Activated CD4-positive, alpha-beta T cell treated with anti-CD3 and anti-CD28 coated beads for 36 hours (primary cell): Measurements from ENCODE around the gene HCK. TPM values are rescaled to one million over a fixed set of nuclear protein-coding genes. Genes with fewer than 3 reads are reported as not detected.
A peak's percentile ranks its signal among the peaks of the same experiment; 100 is the strongest.

Experiments
- ATAC-seq: fragments of 200-7000 bp; cut with Tn5 transposase; one replicate; pipeline ENCODE4 v1.10.0; 2021; ENCODE audit warnings: mild to moderate bottlenecking, moderate library complexity
- CTCF ChIA-PET: fragments of 350-600 bp; sonication (Branson Sonifier 250); formaldehyde crosslinking; loops from one replicate; lab custom pipeline; 2021; ENCODE audit warnings: antibody characterized with exemption; lab: Charles Lee
- POLR2A ChIA-PET: fragments of 350-600 bp; sonication (Branson Sonifier 250); formaldehyde crosslinking; loops from one replicate; lab custom pipeline; 2021; ENCODE audit warnings: antibody characterized with exemption, inconsistent platforms; lab: Charles Lee
- DNase-seq: peaks from one replicate; pipeline ENCODE4 v3.0.0-alpha.2; 2020
- H3K27ac Mint-ChIP-seq: one replicate; pipeline ENCODE4 v1.8.0; 2021; ENCODE audit warnings: mixed read lengths
- H3K27me3 Mint-ChIP-seq: one replicate; pipeline ENCODE4 v1.8.0; 2021; ENCODE audit warnings: mixed read lengths
- H3K36me3 Mint-ChIP-seq: one replicate; pipeline ENCODE4 v1.8.0; 2021; ENCODE audit warnings: low read depth, mixed read lengths
- H3K4me1 Mint-ChIP-seq: one replicate; pipeline ENCODE4 v1.8.0; 2021; ENCODE audit warnings: mixed read lengths
- H3K4me3 Mint-ChIP-seq: one replicate; pipeline ENCODE4 v1.8.0; 2021; ENCODE audit warnings: mild to moderate bottlenecking, moderate library complexity, mixed read lengths
- H3K9me3 Mint-ChIP-seq: one replicate; pipeline ENCODE4 v1.8.0; 2021; ENCODE audit warnings: low read depth, mixed read lengths
- intact Hi-C, 2 experiments: fragments of 100-400 bp; cut with DNase I in 1 of 2; cut with micrococcal nuclease in 1 of 2; formaldehyde crosslinking; loops; one replicate each; pipeline versions ENCODE4 v1.14.2 to v1.15.1; 2022 to 2024; cut with DNase I, micrococcal nuclease
- total RNA-seq, 2 experiments: library from RNA; stranded (reverse); gene quantifications; one replicate each; pipeline ENCODE4 v1.2.3, GENCODE V29; 2021

Gene HCK
- total RNA-seq: not detected

GRCh38 chr20:32052090-32052777, at the start of gene HCK:
TSS of gene HCK (plus strand) at chr20:32052242.
- Mint-ChIP-seq H3K9me3 (no peaks in the 10 kb centered on the region), H3K4me3 (peak within 1 kb of the TSS; percentile 59), H3K4me1 (peaks cover 13% of the 10 kb centered on the region), H3K36me3 (no peaks in the 10 kb centered on the region), H3K27ac (no peak within 1 kb of the TSS), H3K27me3 (peaks cover 47% of the 10 kb centered on the region)
- intact Hi-C loops: no loop called here
- peak; percentile 51 for ATAC-seq
- CTCF ChIA-PET: interaction anchor here (1.4 kb wide), 1 partner anchor 229 kb away, joined by 4 read pairs; no protein-coding TSS in a partner anchor
- peak; percentile 28 for DNase-seq
- POLR2A ChIA-PET: interaction anchor here (0.8 kb wide), 1 partner anchor 148 kb away, joined by 3 read pairs; no protein-coding TSS in a partner anchor

GRCh38 chr20:32003325-32003724, 48.7 kb upstream of the HCK start:
- no peaks in the 10 kb centered on the region for H3K36me3 Mint-ChIP-seq
- intact Hi-C loops: no loop called here
- no peak overlapping the region for H3K4me3 Mint-ChIP-seq
- peaks cover 1% of the 10 kb centered on the region for H3K27me3 Mint-ChIP-seq
- DNase-seq (no peak), ATAC-seq (no peak)
- CTCF ChIA-PET: no interaction called here
- H3K4me1 Mint-ChIP-seq: no peaks in the 10 kb centered on the region
- H3K27ac Mint-ChIP-seq: no peak overlapping the region
- H3K9me3 Mint-ChIP-seq: no peaks in the 10 kb centered on the region
- POLR2A ChIA-PET: no interaction called here

- DNase-seq (no peak), ATAC-seq (no peak)
- Mint-ChIP-seq H3K9me3 (no peaks in the 10 kb centered on the region), H3K27ac (no peak overlapping the region), H3K36me3 (no peaks in the 10 kb centered on the region), H3K4me1 (no peaks in the 10 kb centered on the region), H3K4me3 (no peak overlapping the region), H3K27me3 (peaks cover 3% of the 10 kb centered on the region)
- POLR2A ChIA-PET: no interaction called here
- intact Hi-C loops: no loop called here
- CTCF ChIA-PET: interaction anchor here (1.1 kb wide), 1 partner anchor 26 kb away, joined by 4 read pairs; no protein-coding TSS in a partner anchor
Observed at GRCh38 chr20:32004963-32005362, 47.1 kb upstream of the HCK start.

- no peak overlapping the region for H3K27ac Mint-ChIP-seq
- intact Hi-C loops: no loop called here
- no peak overlapping the region for H3K4me3 Mint-ChIP-seq
- ChIA-PET POLR2A (no interaction called here), CTCF (no interaction called here)
- H3K4me1 Mint-ChIP-seq: no peaks in the 10 kb centered on the region
- H3K27me3 Mint-ChIP-seq: peaks cover 3% of the 10 kb centered on the region
- no peaks in the 10 kb centered on the region for H3K9me3 Mint-ChIP-seq
- ATAC-seq (no peak), DNase-seq (no peak)
- H3K36me3 Mint-ChIP-seq: no peaks in the 10 kb centered on the region
Observed at GRCh38 chr20:32006053-32006452, 46.0 kb upstream of the HCK start.

- Mint-ChIP-seq H3K9me3 (no peaks in the 10 kb centered on the region), H3K27me3 (peaks cover 5% of the 10 kb centered on the region), H3K4me1 (no peaks in the 10 kb centered on the region), H3K36me3 (no peaks in the 10 kb centered on the region), H3K27ac (no peak overlapping the region), H3K4me3 (no peak overlapping the region)
- intact Hi-C loops: no loop called here
- CTCF ChIA-PET: interaction anchor here (0.8 to 1.3 kb wide), 2 partner anchors 24 to 152 kb away, joined by 3 to 6 read pairs; no protein-coding TSS in a partner anchor
- POLR2A ChIA-PET: no interaction called here
- ATAC-seq: no peak
- no peak for DNase-seq
Observed at GRCh38 chr20:32006841-32007786, 44.9 kb upstream of the HCK start.

- ATAC-seq: no peak
- intact Hi-C loops: no loop called here
- H3K4me1 Mint-ChIP-seq: no peaks in the 10 kb centered on the region
Observed at GRCh38 chr20:32007787-32008616, 44.0 kb upstream of the HCK start.

GRCh38 chr20:32009564-32009963, 42.5 kb upstream of the HCK start:
- H3K9me3 Mint-ChIP-seq: no peaks in the 10 kb centered on the region
- H3K36me3 Mint-ChIP-seq: no peaks in the 10 kb centered on the region
- peaks cover 5% of the 10 kb centered on the region for H3K27me3 Mint-ChIP-seq
- no peak overlapping the region for H3K4me3 Mint-ChIP-seq
- POLR2A ChIA-PET: no interaction called here
- no peak overlapping the region for H3K27ac Mint-ChIP-seq
- DNase-seq (no peak), ATAC-seq (no peak)
- intact Hi-C loops: no loop called here
- CTCF ChIA-PET: no interaction called here
- no peaks in the 10 kb centered on the region for H3K4me1 Mint-ChIP-seq

More at GRCh38 chr20:32007787-32008616, 44.0 kb upstream of the HCK start:
- ChIA-PET CTCF (interaction anchor here (0.6 to 1.3 kb wide), 5 partner anchors 23 to 153 kb away, joined by 3 to 6 read pairs (median 3); no protein-coding TSS in a partner anchor), POLR2A (no interaction called here)
- H3K9me3 Mint-ChIP-seq: no peaks in the 10 kb centered on the region
- no peaks in the 10 kb centered on the region for H3K36me3 Mint-ChIP-seq
- H3K27ac Mint-ChIP-seq: no peak overlapping the region
- DNase-seq: no peak
- no peak overlapping the region for H3K4me3 Mint-ChIP-seq
- peaks cover 5% of the 10 kb centered on the region for H3K27me3 Mint-ChIP-seq

GRCh38 chr20:32010101-32010500, 41.9 kb upstream of the HCK start, which contains the start of gene CCM2L:
TSS of gene CCM2L (plus strand) at chr20:32010438. CDS start at chr20:32010455, 17 bp downstream.
- DNase-seq (no peak), ATAC-seq (no peak)
- Mint-ChIP-seq H3K27ac (no peak within 1 kb of the TSS), H3K36me3 (no peaks in the 10 kb centered on the region), H3K9me3 (no peaks in the 10 kb centered on the region), H3K4me1 (no peaks in the 10 kb centered on the region), H3K27me3 (peaks cover 8% of the 10 kb centered on the region), H3K4me3 (no peak within 1 kb of the TSS)
- CTCF ChIA-PET: no interaction called here
- POLR2A ChIA-PET: no interaction called here
- intact Hi-C loops: no loop called here

- H3K4me1 Mint-ChIP-seq: no peaks in the 10 kb centered on the region
- intact Hi-C loops: no loop called here
- ChIA-PET CTCF (no interaction called here), POLR2A (no interaction called here)
- no peak overlapping the region for H3K27ac Mint-ChIP-seq
- H3K36me3 Mint-ChIP-seq: no peaks in the 10 kb centered on the region
- no peak for DNase-seq
- ATAC-seq: no peak
- H3K27me3 Mint-ChIP-seq: peaks cover 13% of the 10 kb centered on the region
- no peaks in the 10 kb centered on the region for H3K9me3 Mint-ChIP-seq
- no peak overlapping the region for H3K4me3 Mint-ChIP-seq
Observed at GRCh38 chr20:32010666-32011065, 41.4 kb upstream of the HCK start.

- CTCF ChIA-PET: interaction anchor here (0.6 to 2.1 kb wide), 4 partner anchors 12 to 165 kb away, joined by 3 to 9 read pairs (median 4); no protein-coding TSS in a partner anchor
- peaks cover 15% of the 10 kb centered on the region for H3K27me3 Mint-ChIP-seq
- DNase-seq: no peak
- ATAC-seq: no peak
- POLR2A ChIA-PET: no interaction called here
- no peaks in the 10 kb centered on the region for H3K9me3 Mint-ChIP-seq
- H3K36me3 Mint-ChIP-seq: no peaks in the 10 kb centered on the region
- H3K27ac Mint-ChIP-seq: no peak overlapping the region
- intact Hi-C loops: no loop called here
- H3K4me1 Mint-ChIP-seq: no peaks in the 10 kb centered on the region
- no peak overlapping the region for H3K4me3 Mint-ChIP-seq
Observed at GRCh38 chr20:32012159-32012688, 39.8 kb upstream of the HCK start.
